HUES64 (cell line): Measurements from ENCODE around the gene RAB40C.
"Not testable (repeated sequence)": the region's sequence is repeated elsewhere in the genome, so short reads cannot be mapped to it uniquely, and the experiment has no call there.

ENCODE experiments used
- H3K27ac ChIP-seq: 2 replicates; pipeline ENCODE4 v1.7.0; 2013; ENCODE audit warnings: low read depth, low read length, inconsistent platforms
- H3K27me3 ChIP-seq: 2 replicates; pipeline ENCODE4 v1.6.1; 2013; ENCODE audit warnings: mild to moderate bottlenecking, low read length; ENCODE audit not compliant: insufficient read depth
- H3K36me3 ChIP-seq: 2 replicates; pipeline ENCODE4 v1.6.1; 2013; ENCODE audit warnings: mild to moderate bottlenecking, low read length; ENCODE audit not compliant: insufficient read depth
- H3K4me1 ChIP-seq: 2 replicates; pipeline ENCODE4 v1.6.1; 2013; ENCODE audit warnings: mild to moderate bottlenecking, low read length, moderate library complexity; ENCODE audit not compliant: insufficient read depth
- H3K4me3 ChIP-seq: 2 replicates; pipeline ENCODE4 v1.5.1; 2013; ENCODE audit warnings: mild to moderate bottlenecking, low read length, moderate library complexity
- H3K9ac ChIP-seq: 2 replicates; pipeline ENCODE4 v1.6.1; 2013; ENCODE audit warnings: mild to moderate bottlenecking, low read depth, low read length
- H3K9me3 ChIP-seq: 2 replicates; pipeline ENCODE4 v1.6.1; 2013; ENCODE audit warnings: low read depth, low read length; ENCODE audit not compliant: insufficient read depth
- WGBS: fragments of 150-250, 120-280 bp; methylation state at CpG from one replicate; pipeline ENCODE4 v1.1.7; 2013; ENCODE audit warnings: missing lambda C conversion rate; 5-methylcytosine and 5-hydroxymethylcytosine counted together

RAB40C gene

GRCh38 chr16:595094-595528, 5.2 kb downstream of the RAB40C start:
- Histone ChIP-seq H3K36me3 (peaks cover 7% of the 10 kb centered on the region; the same call in 1 of the 2 replicates), H3K4me3 (no peak overlapping the region), H3K4me1 (no peaks in the 10 kb centered on the region), H3K27ac (no peak overlapping the region), H3K9me3 (peaks cover 3% of the 10 kb centered on the region; the same call in 1 of the 2 replicates), H3K27me3 (peaks cover 7% of the 10 kb centered on the region), H3K9ac (no peak overlapping the region; the same call in 1 of the 2 replicates)
- WGBS: 94% methylated on average over 18 of the region's 18 CpGs

GRCh38 chr16:595942-596735, 6.3 kb downstream of the RAB40C start:
- no peak overlapping the region for H3K9ac ChIP-seq
- no peaks in the 10 kb centered on the region for H3K4me1 ChIP-seq
- 96% methylated on average over 34 of the region's 34 CpGs for WGBS
- peaks cover 3% of the 10 kb centered on the region; the same call in 1 of the 2 replicates for H3K9me3 ChIP-seq
- no peak overlapping the region for H3K4me3 ChIP-seq
- peaks cover 7% of the 10 kb centered on the region; the same call in 1 of the 2 replicates for H3K36me3 ChIP-seq
- H3K27ac ChIP-seq: no peak overlapping the region
- H3K27me3 ChIP-seq: peaks cover 1% of the 10 kb centered on the region

- WGBS: 95% methylated on average over 12 of the region's 12 CpGs
- Histone ChIP-seq H3K27me3 (no peaks in the 10 kb centered on the region), H3K36me3 (peaks cover 7% of the 10 kb centered on the region; the same call in 1 of the 2 replicates), H3K9ac (no peak overlapping the region), H3K4me1 (no peaks in the 10 kb centered on the region), H3K4me3 (no peak overlapping the region), H3K27ac (no peak overlapping the region), H3K9me3 (peaks cover 3% of the 10 kb centered on the region; the same call in 1 of the 2 replicates)
Observed at GRCh38 chr16:596736-597060, 6.8 kb downstream of the RAB40C start.

GRCh38 chr16:597655-598054, 7.8 kb downstream of the RAB40C start:
- not testable (repeated sequence) for H3K27me3 ChIP-seq, H3K9ac ChIP-seq, H3K27ac ChIP-seq, H3K4me1 ChIP-seq, H3K36me3 ChIP-seq, H3K4me3 ChIP-seq, H3K9me3 ChIP-seq
- 97% methylated on average over 7 of the region's 7 CpGs for WGBS

GRCh38 chr16:598823-599739, 9.2 kb downstream of the RAB40C start:
- Histone ChIP-seq H3K36me3 (peaks cover 5% of the 10 kb centered on the region; the same call in 1 of the 2 replicates), H3K27ac (no peak overlapping the region), H3K4me3 (no peak overlapping the region), H3K9ac (no peak overlapping the region), H3K9me3 (peaks cover 3% of the 10 kb centered on the region; the same call in 1 of the 2 replicates), H3K4me1 (no peaks in the 10 kb centered on the region), H3K27me3 (no peaks in the 10 kb centered on the region)
- 97% methylated on average over 38 of the region's 43 CpGs for WGBS

GRCh38 chr16:600781-601180, 10.9 kb downstream of the RAB40C start:
- no peak overlapping the region for H3K9ac ChIP-seq
- peaks cover 5% of the 10 kb centered on the region; the same call in 1 of the 2 replicates for H3K9me3 ChIP-seq
- H3K27ac ChIP-seq: no peak overlapping the region
- no peaks in the 10 kb centered on the region for H3K27me3 ChIP-seq
- H3K36me3 ChIP-seq: peaks cover 5% of the 10 kb centered on the region; the same call in 1 of the 2 replicates
- no peaks in the 10 kb centered on the region for H3K4me1 ChIP-seq
- no peak overlapping the region for H3K4me3 ChIP-seq
- WGBS: 66% methylated on average over 7 of the region's 7 CpGs

GRCh38 chr16:603933-604332, 14.1 kb downstream of the RAB40C start:
- Histone ChIP-seq H3K9ac (no peak overlapping the region), H3K27ac (no peak overlapping the region), H3K36me3 (peaks cover 5% of the 10 kb centered on the region; the same call in 1 of the 2 replicates), H3K9me3 (peaks cover 5% of the 10 kb centered on the region; the same call in 1 of the 2 replicates), H3K4me3 (no peak overlapping the region), H3K27me3 (no peaks in the 10 kb centered on the region), H3K4me1 (no peaks in the 10 kb centered on the region; the same call in 1 of the 2 replicates)
- WGBS: 84% methylated on average over 3 of the region's 5 CpGs

- H3K9me3 ChIP-seq: 0 out of 2 replicates have a peak, but pooled peaks cover 2% of the 10 kb centered on the region
- H3K27ac ChIP-seq: no peak overlapping the region
- H3K27me3 ChIP-seq: no peaks in the 10 kb centered on the region
- no peak overlapping the region for H3K4me3 ChIP-seq
- no peaks in the 10 kb centered on the region for H3K36me3 ChIP-seq
- no peaks in the 10 kb centered on the region; the same call in 1 of the 2 replicates for H3K4me1 ChIP-seq
- no peak overlapping the region for H3K9ac ChIP-seq
- WGBS: 96% methylated on average over 22 of the region's 22 CpGs
Observed at GRCh38 chr16:606656-607307, 16.9 kb downstream of the RAB40C start.

- H3K36me3 ChIP-seq: no peaks in the 10 kb centered on the region
- 71% methylated on average over 8 of the region's 10 CpGs for WGBS
- no peak overlapping the region for H3K27ac ChIP-seq
- 0 out of 2 replicates have a peak, but pooled peaks cover 2% of the 10 kb centered on the region for H3K9me3 ChIP-seq
- H3K27me3 ChIP-seq: no peaks in the 10 kb centered on the region
- no peak overlapping the region for H3K9ac ChIP-seq
- H3K4me1 ChIP-seq: no peaks in the 10 kb centered on the region; the same call in 1 of the 2 replicates
- H3K4me3 ChIP-seq: no peak overlapping the region
Observed at GRCh38 chr16:608019-608418, 18.2 kb downstream of the RAB40C start.

GRCh38 chr16:609316-609715, 19.4 kb downstream of the RAB40C start:
- Histone ChIP-seq H3K4me1 (no peaks in the 10 kb centered on the region; the same call in 1 of the 2 replicates), H3K9me3 (0 out of 2 replicates have a peak, but pooled peaks cover 2% of the 10 kb centered on the region), H3K9ac (no peak overlapping the region), H3K36me3 (no peaks in the 10 kb centered on the region), H3K4me3 (no peak overlapping the region), H3K27me3 (no peaks in the 10 kb centered on the region), H3K27ac (no peak overlapping the region)
- 91% methylated on average over 12 of the region's 13 CpGs for WGBS
